ENCODE data around the gene PKP4.

Gene PKP4

GRCh38 chr2:158582670-158583069 is 125.9 kb downstream of the PKP4 start:
- Histone ChIP-seq H3K9me3 (ENCODE audit: low read depth, low read length) (no peaks in the 10 kb centered on the region), H3K9ac (ENCODE audit: insufficient read length) (no peak overlapping the region), H3K27ac (no peak overlapping the region), H3K4me3 (no peak overlapping the region), H3K36me3 (ENCODE audit: insufficient read depth, low read length) (peaks cover 15% of the 10 kb centered on the region; the same call in 1 of the 2 replicates)
- no peak for TF ChIP-seq EZH2 (IDR thresholded peaks at IDR 0.05)
- TF ChIP-seq FOXP2 (optimal IDR thresholded peaks at IDR 0.05; ENCODE audit: control extremely low read depth, extremely low read length, insufficient read depth) = no peak
- TF ChIP-seq POLR2AphosphoS5 (IDR thresholded peaks at IDR 0.05; ENCODE audit: borderline replicate concordance, low read depth, low read length) = no peak
- DNase-seq (ENCODE audit: low read depth, low spot score) = no peak

- Histone ChIP-seq H3K36me3 (ENCODE audit: insufficient read depth, low read length) (peaks cover 24% of the 10 kb centered on the region), H3K27ac (no peak overlapping the region), H3K9ac (ENCODE audit: insufficient read length) (no peak overlapping the region), H3K9me3 (ENCODE audit: low read depth, low read length) (no peaks in the 10 kb centered on the region), H3K4me3 (no peak overlapping the region)
- TF ChIP-seq POLR2AphosphoS5 (IDR thresholded peaks at IDR 0.05; ENCODE audit: borderline replicate concordance, low read depth, low read length) (no peak), EZH2 (IDR thresholded peaks at IDR 0.05) (no peak), FOXP2 (optimal IDR thresholded peaks at IDR 0.05; ENCODE audit: control extremely low read depth, extremely low read length, insufficient read depth) (no peak)
- DNase-seq (ENCODE audit: low read depth, low spot score) = no peak
Measured at GRCh38 chr2:158583923-158584322, 127.2 kb downstream of the PKP4 start.

- Histone ChIP-seq H3K36me3 (ENCODE audit: insufficient read depth, low read length) (peaks cover 26% of the 10 kb centered on the region), H3K4me3 (no peak overlapping the region), H3K27ac (no peak overlapping the region), H3K9me3 (ENCODE audit: low read depth, low read length) (no peaks in the 10 kb centered on the region), H3K9ac (ENCODE audit: insufficient read length) (no peak overlapping the region)
- TF ChIP-seq POLR2AphosphoS5 (IDR thresholded peaks at IDR 0.05; ENCODE audit: borderline replicate concordance, low read depth, low read length) (no peak), FOXP2 (optimal IDR thresholded peaks at IDR 0.05; ENCODE audit: control extremely low read depth, extremely low read length, insufficient read depth) (peak; percentile 22), EZH2 (IDR thresholded peaks at IDR 0.05) (no peak)
- peak; percentile 28 for DNase-seq (ENCODE audit: low read depth, low spot score)
Measured at GRCh38 chr2:158586491-158586890, 129.7 kb downstream of the PKP4 start.

GRCh38 chr2:158589303-158589702 is 132.6 kb downstream of the PKP4 start:
- H3K36me3 ChIP-seq (ENCODE audit: insufficient read depth, low read length) = peaks cover 18% of the 10 kb centered on the region
- no peak overlapping the region for H3K27ac ChIP-seq
- H3K9ac ChIP-seq (ENCODE audit: insufficient read length) = no peak overlapping the region
- H3K9me3 ChIP-seq (ENCODE audit: low read depth, low read length) = no peaks in the 10 kb centered on the region
- DNase-seq (ENCODE audit: low read depth, low spot score) = no peak
- no peak overlapping the region for H3K4me3 ChIP-seq
- TF ChIP-seq FOXP2 (optimal IDR thresholded peaks at IDR 0.05; ENCODE audit: control extremely low read depth, extremely low read length, insufficient read depth) (no peak), POLR2AphosphoS5 (IDR thresholded peaks at IDR 0.05; ENCODE audit: borderline replicate concordance, low read depth, low read length) (no peak)

GRCh38 chr2:158598862-158599517 is 142.2 kb downstream of the PKP4 start:
- Histone ChIP-seq H3K27ac (no peak overlapping the region), H3K36me3 (ENCODE audit: insufficient read depth, low read length) (peaks cover 6% of the 10 kb centered on the region; the same call in 1 of the 2 replicates), H3K4me3 (no peak overlapping the region), H3K9ac (ENCODE audit: insufficient read length) (no peak overlapping the region), H3K9me3 (ENCODE audit: low read depth, low read length) (no peaks in the 10 kb centered on the region)
- DNase-seq (ENCODE audit: low read depth, low spot score) = no peak
- TF ChIP-seq FOXP2 (optimal IDR thresholded peaks at IDR 0.05; ENCODE audit: control extremely low read depth, extremely low read length, insufficient read depth) (no peak), POLR2AphosphoS5 (IDR thresholded peaks at IDR 0.05; ENCODE audit: borderline replicate concordance, low read depth, low read length) (no peak), EZH2 (IDR thresholded peaks at IDR 0.05) (no peak)

- TF ChIP-seq POLR2AphosphoS5 (IDR thresholded peaks at IDR 0.05; ENCODE audit: borderline replicate concordance, low read depth, low read length) (no peak), EZH2 (IDR thresholded peaks at IDR 0.05) (no peak), FOXP2 (optimal IDR thresholded peaks at IDR 0.05; ENCODE audit: control extremely low read depth, extremely low read length, insufficient read depth) (no peak)
- H3K9me3 ChIP-seq (ENCODE audit: low read depth, low read length) = no peaks in the 10 kb centered on the region
- no peak for DNase-seq (ENCODE audit: low read depth, low spot score)
- H3K4me3 ChIP-seq = no peak overlapping the region
- H3K9ac ChIP-seq (ENCODE audit: insufficient read length) = no peak overlapping the region
- H3K27ac ChIP-seq = no peak overlapping the region
- H3K36me3 ChIP-seq (ENCODE audit: insufficient read depth, low read length) = peaks cover 6% of the 10 kb centered on the region; the same call in 1 of the 2 replicates
Measured at GRCh38 chr2:158599609-158600008, 142.9 kb downstream of the PKP4 start.

GRCh38 chr2:158600155-158600802 is 143.5 kb downstream of the PKP4 start:
- no peaks in the 10 kb centered on the region for H3K9me3 ChIP-seq (ENCODE audit: low read depth, low read length)
- H3K9ac ChIP-seq (ENCODE audit: insufficient read length) = no peak overlapping the region
- no peak for TF ChIP-seq FOXP2 (optimal IDR thresholded peaks at IDR 0.05; ENCODE audit: control extremely low read depth, extremely low read length, insufficient read depth)
- TF ChIP-seq POLR2AphosphoS5 (IDR thresholded peaks at IDR 0.05; ENCODE audit: borderline replicate concordance, low read depth, low read length) = no peak
- TF ChIP-seq EZH2 (IDR thresholded peaks at IDR 0.05) = no peak
- H3K4me3 ChIP-seq = no peak overlapping the region
- H3K27ac ChIP-seq = no peak overlapping the region
- no peak for DNase-seq (ENCODE audit: low read depth, low spot score)
- peaks cover 6% of the 10 kb centered on the region; the same call in 1 of the 2 replicates for H3K36me3 ChIP-seq (ENCODE audit: insufficient read depth, low read length)

- no peak overlapping the region for H3K9ac ChIP-seq (ENCODE audit: insufficient read length)
- H3K9me3 ChIP-seq (ENCODE audit: low read depth, low read length) = no peaks in the 10 kb centered on the region
- no peak overlapping the region for H3K27ac ChIP-seq
- no peak for TF ChIP-seq EZH2 (IDR thresholded peaks at IDR 0.05)
- no peak for TF ChIP-seq FOXP2 (optimal IDR thresholded peaks at IDR 0.05; ENCODE audit: control extremely low read depth, extremely low read length, insufficient read depth)
- TF ChIP-seq POLR2AphosphoS5 (IDR thresholded peaks at IDR 0.05; ENCODE audit: borderline replicate concordance, low read depth, low read length) = no peak
- no peak for DNase-seq (ENCODE audit: low read depth, low spot score)
- H3K4me3 ChIP-seq = no peak overlapping the region
- H3K36me3 ChIP-seq (ENCODE audit: insufficient read depth, low read length) = peaks cover 6% of the 10 kb centered on the region; the same call in 1 of the 2 replicates
Measured at GRCh38 chr2:158602027-158602426, 145.3 kb downstream of the PKP4 start.
